CD14-positive monocyte (primary cell): ENCODE data around the gene HES7. TPM values are rescaled to one million over a fixed set of nuclear protein-coding genes. Genes with fewer than 3 reads are reported as not detected.

Experiments used
- DNase-seq, 3 donors: peaks; one replicate each; pipeline ENCODE4 v3.0.0-alpha.2; 2011 to 2022
- H2AFZ ChIP-seq: 2 replicates; pipeline ENCODE4 v1.6.0; 2012; ENCODE audit warnings: mild to moderate bottlenecking, low read depth, low read length, inconsistent platforms; ENCODE audit not compliant: insufficient read depth, poor library complexity, severe bottlenecking
- H3K27ac ChIP-seq, 2 donors: 1 replicate in 1 of 2; 2 replicates in 1 of 2; pipeline ENCODE4 v1.5.1; 2012 to 2013; ENCODE audit warnings: low read length in 2 of 2, control low read depth in 1 of 2, inconsistent platforms in 1 of 2, low read depth in 1 of 2, mild to moderate bottlenecking in 1 of 2
- H3K27me3 ChIP-seq, 2 donors: one replicate each; pipeline versions ENCODE4 v1.6.0 to v1.6.1; 2011 to 2013; ENCODE audit warnings: low read length in 2 of 2; ENCODE audit not compliant: control insufficient read depth in 2 of 2, insufficient read depth in 2 of 2
- H3K36me3 ChIP-seq, 2 donors: replicated peaks in 1 of 2; 1 replicate in 1 of 2; 2 replicates in 1 of 2; pipeline versions ENCODE4 v1.5.1 to v1.6.1; 2012 to 2013; ENCODE audit warnings: low read length in 2 of 2, control low read depth in 1 of 2, inconsistent platforms in 1 of 2, mild to moderate bottlenecking in 1 of 2; ENCODE audit not compliant: insufficient read depth in 2 of 2, control insufficient read depth in 1 of 2
- H3K4me1 ChIP-seq, 2 donors: 1 replicate in 1 of 2; 2 replicates in 1 of 2; pipeline versions ENCODE4 v1.5.1 to v1.6.1; 2012 to 2013; ENCODE audit warnings: low read length in 2 of 2, control low read depth in 1 of 2, inconsistent platforms in 1 of 2, mild to moderate bottlenecking in 1 of 2, moderate library complexity in 1 of 2; ENCODE audit not compliant: insufficient read depth in 2 of 2, control insufficient read depth in 1 of 2
- H3K4me2 ChIP-seq: replicated peaks from 2 replicates; pipeline ENCODE3; 2012; ENCODE audit warnings: low read length, moderate library complexity, mild to moderate bottlenecking; ENCODE audit not compliant: poor library complexity, severe bottlenecking; ENCODE audit errors: extremely low read depth
- H3K4me3 ChIP-seq, 3 experiments: fragments of 200-600 bp in 1 of 3; sonication (generic) in 1 of 3; replicated peaks in 1 of 3; 1 replicate in 2 of 3; 2 replicates in 1 of 3; pipeline ENCODE4 v1.5.1; 2011 to 2013; ENCODE audit warnings: low read length in 3 of 3, mild to moderate bottlenecking in 3 of 3, control low read depth in 2 of 3, low read depth in 2 of 3, inconsistent platforms in 1 of 3, moderate library complexity in 1 of 3
- H3K79me2 ChIP-seq: 2 replicates; pipeline ENCODE4 v1.6.0; 2012; ENCODE audit warnings: mild to moderate bottlenecking, control low read depth, inconsistent platforms, low read length, moderate library complexity; ENCODE audit not compliant: insufficient read depth
- H3K9ac ChIP-seq: 2 replicates; pipeline ENCODE4 v1.6.0; 2017; ENCODE audit warnings: low read length, mild to moderate bottlenecking; ENCODE audit not compliant: insufficient read depth, poor library complexity, severe bottlenecking
- H3K9me3 ChIP-seq, 2 donors: replicated peaks in 1 of 2; 1 replicate in 1 of 2; 2 replicates in 1 of 2; pipeline versions ENCODE4 v1.5.1 to v1.6.1; 2012 to 2013; ENCODE audit warnings: low read length in 2 of 2, control low read depth in 1 of 2; ENCODE audit not compliant: control insufficient read depth in 1 of 2, insufficient read depth in 1 of 2
- H4K20me1 ChIP-seq: 2 replicates; pipeline ENCODE4 v1.6.0; 2012; ENCODE audit warnings: mild to moderate bottlenecking, low read length, control low read depth, moderate library complexity; ENCODE audit not compliant: insufficient read depth
- H3K27ac Mint-ChIP-seq, 7 donors: one replicate each; pipeline ENCODE4 v1.8.0; 2020; ENCODE audit warnings: mild to moderate bottlenecking in 7 of 7, mixed read lengths in 7 of 7, moderate library complexity in 6 of 7, inconsistent platforms in 2 of 7
- H3K27me3 Mint-ChIP-seq, 3 donors: one replicate each; pipeline ENCODE4 v1.8.0; 2021 to 2022; ENCODE audit warnings: low read depth in 3 of 3, mild to moderate bottlenecking in 3 of 3, mixed read lengths in 3 of 3, moderate library complexity in 3 of 3, inconsistent platforms in 1 of 3
- H3K36me3 Mint-ChIP-seq, 2 donors: one replicate each; pipeline ENCODE4 v1.8.0; 2020; ENCODE audit warnings: mixed read lengths in 2 of 2, inconsistent platforms in 1 of 2, mild to moderate bottlenecking in 1 of 2
- H3K4me1 Mint-ChIP-seq: one replicate; pipeline ENCODE4 v1.8.0; 2020; ENCODE audit warnings: mild to moderate bottlenecking, mixed read lengths
- H3K4me3 Mint-ChIP-seq, 2 donors: one replicate each; pipeline ENCODE4 v1.8.0; 2020; ENCODE audit warnings: mild to moderate bottlenecking in 2 of 2, mixed read lengths in 2 of 2, moderate library complexity in 1 of 2
- H3K9me3 Mint-ChIP-seq, 7 donors: one replicate each; pipeline ENCODE4 v1.8.0; 2020 to 2022; ENCODE audit warnings: mixed read lengths in 7 of 7, mild to moderate bottlenecking in 6 of 7, moderate library complexity in 6 of 7, inconsistent platforms in 2 of 7
- CTCF ChIP-seq: fragments of 200-600 bp; IDR thresholded peaks from one replicate; pipeline ENCODE4 v1.8.0; 2022; ENCODE audit warnings: antibody characterized with exemption, mild to moderate bottlenecking
- WGBS: methylation state at CpG from one replicate; pipeline ENCODE4 v1.1.5; 2013; ENCODE audit warnings: missing lambda C conversion rate; ENCODE audit not compliant: insufficient coverage; 5-methylcytosine and 5-hydroxymethylcytosine counted together
- intact Hi-C, 2 donors: fragments of 100-400 bp; cut with micrococcal nuclease; formaldehyde crosslinking; loops; one replicate each; pipeline versions ENCODE4 v1.15.0 to v1.15.1; 2023
- polyA plus RNA-seq, 3 donors: library from polyadenylated mRNA; depleted of rRNA in 1 of 3; unstranded in 2 of 3; stranded (reverse) in 1 of 3; fragments of 300-500 nt in 2 of 3; fragments of >200 nt in 1 of 3; fragmentation: Illumina TruSeq in 2 of 3; gene quantifications; 1 replicate in 2 of 3; 2 replicates in 1 of 3; pipeline ENCODE4 v1.2.3, GENCODE V29; 2012 to 2021

Gene HES7
- polyA plus RNA-seq, 3 donors: not detected

GRCh38 chr17:8121407-8121680 is 2.6 kb downstream of the HES7 start:
- Histone ChIP-seq H3K4me1 (peaks cover 79 to 93% of the 10 kb centered on the region in 2 donors), H2AFZ (no peak overlapping the region), H3K4me2 (peak overlapping the region; percentile 98), H3K79me2 (no peaks in the 10 kb centered on the region), H4K20me1 (peaks cover 25% of the 10 kb centered on the region), H3K4me3 (peak overlapping the region in 2 of 3 experiments; percentile 12 to 77), H3K9me3 (peaks cover 0 to 21% of the 10 kb centered on the region in 2 donors), H3K36me3 (no peaks in the 10 kb centered on the region), H3K27me3 (peaks cover 49 to 78% of the 10 kb centered on the region in 2 donors), H3K9ac (no peak overlapping the region), H3K27ac (no peak overlapping the region)
- peaks cover 19 to 25% of the 10 kb centered on the region in 2 donors for H3K36me3 Mint-ChIP-seq
- intact Hi-C loops: loop anchor here (5.0 kb wide), 2 partner anchors 36 to 66 kb away; no protein-coding TSS in a partner anchor
- peaks cover 84% of the 10 kb centered on the region for H3K4me1 Mint-ChIP-seq
- H3K27me3 Mint-ChIP-seq: peaks cover 79 to 91% (median 91%) of the 10 kb centered on the region in 3 donors
- H3K4me3 Mint-ChIP-seq: peak overlapping the region; percentile 81 to 97
- 0% methylated on average over 18 of the region's 25 CpGs for WGBS
- H3K27ac Mint-ChIP-seq: no peak overlapping the region
- H3K9me3 Mint-ChIP-seq: peaks cover 0 to 51% (median 31%) of the 10 kb centered on the region in 7 donors
- DNase-seq: no peak
- no peak for TF ChIP-seq CTCF

- intact Hi-C loops: loop anchor here (5.0 kb wide), 2 partner anchors 37 to 67 kb away; no protein-coding TSS in a partner anchor
- Mint-ChIP-seq H3K36me3 (peaks cover 19 to 23% of the 10 kb centered on the region in 2 donors), H3K4me3 (peak overlapping the region; percentile 68 to 93), H3K4me1 (peaks cover 78% of the 10 kb centered on the region), H3K27me3 (peaks cover 81 to 91% (median 91%) of the 10 kb centered on the region in 3 donors), H3K9me3 (peaks cover 0 to 50% (median 31%) of the 10 kb centered on the region in 7 donors), H3K27ac (peak overlapping the region in 3 of 7 donors; percentile 45 to 76 (median 62))
- under 1% methylated on average over 26 of the region's 40 CpGs for WGBS
- Histone ChIP-seq H3K4me1 (peaks cover 74 to 87% of the 10 kb centered on the region in 2 donors), H3K4me2 (peak overlapping the region; percentile 98), H3K36me3 (no peaks in the 10 kb centered on the region), H4K20me1 (peaks cover 25% of the 10 kb centered on the region), H3K79me2 (no peaks in the 10 kb centered on the region), H3K9ac (no peak overlapping the region), H3K27ac (no peak overlapping the region), H3K27me3 (peaks cover 52 to 79% of the 10 kb centered on the region in 2 donors), H3K4me3 (peak overlapping the region in 1 of 3 experiments; percentile 77), H3K9me3 (peaks cover 0 to 21% of the 10 kb centered on the region in 2 donors), H2AFZ (no peak overlapping the region)
- TF ChIP-seq CTCF: no peak
- peak in 2 of 3 donors; percentile 40 to 56 for DNase-seq
Observed at GRCh38 chr17:8120520-8121406, 3.1 kb downstream of the HES7 start.
